ENCODE data around the gene STOML2.

DNA sequence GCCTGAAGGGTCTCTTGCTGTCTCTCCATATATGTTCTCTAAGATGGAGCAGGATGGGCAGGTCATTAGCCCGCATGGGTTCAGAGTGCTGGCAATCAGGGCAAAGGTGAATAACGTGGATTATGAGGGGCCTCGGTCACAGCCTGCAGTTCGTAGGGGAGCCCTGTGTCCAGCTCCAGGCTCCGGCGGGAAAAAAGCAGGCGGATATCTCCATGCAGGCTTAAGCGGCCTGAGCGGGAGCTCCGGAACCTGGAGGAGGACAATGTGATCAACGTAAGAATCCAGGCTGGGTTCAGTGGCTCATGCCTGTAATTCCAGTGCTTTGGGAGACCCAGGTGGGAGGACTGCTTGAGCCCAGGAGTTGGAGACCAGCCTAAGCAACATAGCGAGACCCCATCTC, 2.2 kb upstream of the STOML2 start:
- TF ChIP-seq, protein P1, sequence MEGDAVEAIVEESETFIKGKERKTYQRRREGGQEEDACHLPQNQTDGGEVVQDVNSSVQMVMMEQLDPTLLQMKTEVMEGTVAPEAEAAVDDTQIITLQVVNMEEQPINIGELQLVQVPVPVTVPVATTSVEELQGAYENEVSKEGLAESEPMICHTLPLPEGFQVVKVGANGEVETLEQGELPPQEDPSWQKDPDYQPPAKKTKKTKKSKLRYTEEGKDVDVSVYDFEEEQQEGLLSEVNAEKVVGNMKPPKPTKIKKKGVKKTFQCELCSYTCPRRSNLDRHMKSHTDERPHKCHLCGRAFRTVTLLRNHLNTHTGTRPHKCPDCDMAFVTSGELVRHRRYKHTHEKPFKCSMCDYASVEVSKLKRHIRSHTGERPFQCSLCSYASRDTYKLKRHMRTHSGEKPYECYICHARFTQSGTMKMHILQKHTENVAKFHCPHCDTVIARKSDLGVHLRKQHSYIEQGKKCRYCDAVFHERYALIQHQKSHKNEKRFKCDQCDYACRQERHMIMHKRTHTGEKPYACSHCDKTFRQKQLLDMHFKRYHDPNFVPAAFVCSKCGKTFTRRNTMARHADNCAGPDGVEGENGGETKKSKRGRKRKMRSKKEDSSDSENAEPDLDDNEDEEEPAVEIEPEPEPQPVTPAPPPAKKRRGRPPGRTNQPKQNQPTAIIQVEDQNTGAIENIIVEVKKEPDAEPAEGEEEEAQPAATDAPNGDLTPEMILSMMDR (IDR thresholded peaks at IDR 0.05; ENCODE audit: low read length), result no peak
- TF ChIP-seq EZH2 (IDR thresholded peaks at IDR 0.05; ENCODE audit: borderline replicate concordance, low read length), result no peak
